NCI-H1694 treated with DMSO at 0.1 percent for 48 hours (cell line): ENCODE data around the gene ELK4.

Experiments used
- DNase-seq: peaks from one replicate; lab custom pipeline; 2025; lab: John Stamatoyannopoulos, UW

Gene ELK4

DNA sequence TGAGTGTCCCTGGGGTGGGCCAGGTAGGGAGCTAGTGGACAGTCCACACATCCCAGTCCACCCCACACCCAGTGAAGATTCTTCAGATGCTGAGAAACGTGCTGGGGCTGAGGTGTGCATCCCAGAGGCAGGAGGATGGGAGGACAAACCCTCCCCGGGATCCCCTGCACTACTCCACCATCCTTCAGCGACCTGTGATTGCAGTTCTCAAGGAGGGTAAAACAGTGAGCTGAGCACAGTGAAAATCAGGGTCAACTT, 51.0 kb downstream of the ELK4 start:
- DNase-seq = no peak

DNA sequence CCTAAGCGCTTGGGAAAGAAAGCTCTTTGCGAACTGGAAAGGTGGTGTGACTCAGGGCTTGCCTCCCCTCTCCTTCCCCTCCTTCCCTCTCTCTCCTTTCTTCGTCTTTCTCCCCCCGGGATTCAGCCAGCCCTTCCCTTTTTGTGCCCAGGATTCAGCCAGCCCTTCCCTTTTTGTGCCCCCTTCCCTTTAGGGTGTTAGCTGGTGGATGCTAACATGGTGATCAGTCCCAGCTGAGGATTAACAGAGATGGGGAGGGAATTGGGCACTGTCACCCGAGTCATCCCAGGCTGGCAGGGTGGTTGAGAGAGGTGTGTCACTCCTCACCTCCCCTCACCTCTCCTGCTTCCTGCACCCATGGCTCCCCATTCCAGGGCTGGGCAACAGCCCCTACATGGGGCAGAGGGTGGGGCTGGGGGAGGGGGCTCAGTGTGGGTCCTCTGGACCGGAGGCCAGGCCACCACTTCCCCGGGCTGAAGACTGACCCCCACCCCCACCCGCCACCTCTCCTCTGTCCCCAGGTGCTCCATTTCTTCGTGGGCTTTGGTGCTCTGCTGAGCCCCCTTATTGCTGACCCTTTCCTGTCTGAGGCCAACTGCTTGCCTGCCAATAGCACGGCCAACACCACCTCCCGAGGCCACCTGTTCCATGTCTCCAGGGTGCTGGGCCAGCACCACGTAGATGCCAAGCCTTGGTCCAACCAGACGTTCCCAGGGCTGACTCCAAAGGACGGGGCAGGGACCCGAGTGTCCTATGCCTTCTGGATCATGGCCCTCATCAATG, 51.5 kb downstream of the ELK4 start:
- no peak for DNase-seq

DNA sequence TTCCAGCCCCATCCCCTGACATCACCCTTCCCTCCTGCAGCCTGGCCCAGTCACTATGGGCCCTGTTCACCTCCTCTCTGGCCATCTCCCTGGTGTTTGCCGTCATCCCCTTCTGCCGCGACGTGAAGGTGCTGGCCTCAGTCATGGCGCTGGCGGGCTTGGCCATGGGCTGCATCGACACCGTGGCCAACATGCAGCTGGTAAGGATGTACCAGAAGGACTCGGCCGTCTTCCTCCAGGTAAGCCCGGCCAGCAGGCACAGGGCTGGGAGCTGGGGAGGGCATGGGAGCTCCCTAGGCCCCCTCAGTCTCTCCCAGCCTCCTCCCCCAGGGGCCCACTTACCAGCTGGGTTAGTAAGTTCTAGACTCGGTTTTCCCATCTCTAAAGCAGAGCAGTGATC, 52.1 kb downstream of the ELK4 start:
- DNase-seq = no peak

DNA sequence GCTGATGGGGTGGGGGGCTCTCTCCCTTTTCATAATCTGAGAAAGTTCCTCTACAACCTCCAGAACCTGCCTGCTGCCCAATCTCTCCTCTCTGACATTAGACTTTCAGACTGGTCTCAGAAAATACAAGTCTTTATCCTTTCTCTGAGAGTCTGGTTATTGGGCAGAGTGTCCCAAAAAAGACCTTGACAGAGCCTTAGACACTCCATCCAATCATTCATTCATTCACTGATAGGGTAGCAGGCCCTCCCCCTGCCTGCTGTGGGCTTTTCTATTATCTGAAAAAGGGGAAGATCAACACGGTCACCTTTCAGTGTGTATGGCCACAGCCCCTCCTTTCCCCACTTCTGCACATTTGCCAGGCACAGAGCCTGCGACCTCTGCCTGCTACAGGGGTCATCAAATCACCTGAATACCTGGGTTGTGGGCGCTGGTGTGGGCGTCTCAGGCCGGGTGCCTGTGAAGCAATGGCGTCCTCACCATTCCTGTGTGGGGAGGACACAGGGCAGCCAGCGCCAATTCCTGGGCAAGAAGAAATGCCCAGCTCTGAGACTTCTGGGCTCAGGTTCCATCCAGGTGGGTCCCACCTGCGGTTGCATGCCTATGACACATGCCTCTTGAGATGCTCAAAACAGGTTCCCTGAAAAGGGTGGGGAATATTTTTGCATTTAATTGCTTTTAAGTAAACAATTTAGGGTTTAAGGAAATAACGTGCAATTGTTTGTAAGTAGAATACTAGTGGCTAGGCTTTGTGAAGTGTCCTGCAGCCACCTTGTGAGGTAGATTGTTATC, 52.8 kb downstream of the ELK4 start:
- DNase-seq = no peak

DNA sequence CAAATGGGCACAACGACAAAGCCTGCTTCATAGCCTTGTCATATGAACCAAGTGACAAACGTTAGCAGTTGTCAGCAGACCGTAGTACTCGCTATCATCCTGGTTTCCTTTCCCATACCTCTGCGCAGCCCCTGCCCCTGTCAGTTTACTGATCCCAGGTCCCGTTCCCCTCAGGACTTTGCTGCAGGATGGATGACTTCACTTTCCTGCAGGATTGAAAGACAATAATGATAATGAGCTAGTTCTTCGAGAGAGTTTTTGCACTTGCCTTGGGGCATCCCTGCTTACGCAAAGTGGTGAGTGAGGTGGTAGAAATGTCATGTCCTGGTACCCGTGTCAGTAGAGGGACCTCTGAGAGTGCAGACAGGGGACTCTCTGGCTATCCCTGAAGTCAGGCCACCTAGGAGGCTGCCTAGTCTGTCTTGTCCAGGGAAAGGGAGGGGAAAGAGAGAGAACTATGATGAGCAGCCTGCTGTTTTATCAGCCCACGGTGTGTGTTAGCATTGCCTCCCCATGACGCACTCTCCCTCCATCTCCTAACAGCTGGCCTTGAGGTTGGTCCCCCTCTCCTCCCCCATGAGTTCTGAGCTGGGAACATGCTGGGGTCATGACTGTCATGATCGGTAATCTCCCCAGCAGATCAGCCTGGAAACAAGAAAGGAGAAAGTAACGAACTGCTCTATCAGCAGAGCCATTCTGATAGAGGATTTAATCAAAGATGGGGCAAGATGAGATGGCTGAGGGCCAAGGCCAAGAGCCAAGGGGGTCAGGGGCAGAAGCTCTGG, 53.7 kb downstream of the ELK4 start:
- DNase-seq = no peak

DNA sequence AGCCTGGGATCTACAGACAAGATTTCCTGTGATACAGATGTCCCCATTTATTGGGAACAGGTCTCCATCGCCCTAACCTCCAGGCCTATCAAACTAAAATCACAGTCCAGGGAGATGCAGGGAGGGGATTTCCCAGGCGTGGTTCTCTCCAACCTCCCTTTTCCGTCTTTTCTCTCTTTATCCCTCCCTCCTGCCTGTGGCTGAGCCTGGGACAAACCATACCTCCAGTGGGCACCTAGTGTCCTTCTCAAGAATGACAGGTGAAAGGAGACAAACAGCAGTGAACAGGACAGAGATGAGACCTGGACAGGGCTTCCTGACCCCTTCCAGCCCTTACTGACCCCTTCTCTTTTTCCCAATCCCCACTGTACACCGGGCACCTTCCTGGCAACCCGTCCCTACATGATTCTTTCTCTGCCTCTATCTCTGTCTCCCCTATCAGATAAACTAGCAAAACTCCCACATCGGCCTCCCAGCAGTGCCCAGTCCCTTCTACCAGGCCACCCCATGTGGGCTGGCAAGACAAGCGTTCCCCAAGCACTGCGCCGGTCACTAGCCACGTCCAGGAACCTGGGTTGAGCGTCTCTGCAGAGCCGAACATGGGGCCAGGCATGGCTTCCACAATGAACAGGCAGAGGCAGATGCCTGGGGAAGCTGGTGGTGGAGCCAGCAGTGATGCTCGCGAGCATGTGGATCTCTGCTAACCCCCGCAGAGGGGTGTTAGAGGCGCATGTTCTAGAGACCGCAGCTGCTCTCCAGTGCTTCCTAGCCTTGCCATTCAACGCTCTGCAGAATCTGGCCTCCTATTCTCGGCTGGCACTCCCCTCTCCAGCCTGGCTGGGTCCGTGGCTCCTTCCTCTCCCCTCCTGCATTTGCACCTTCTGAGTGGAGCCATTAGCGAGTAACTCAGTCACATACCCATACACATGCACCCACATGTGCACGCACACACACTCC, 54.7 kb downstream of the ELK4 start:
- no peak for DNase-seq

DNA sequence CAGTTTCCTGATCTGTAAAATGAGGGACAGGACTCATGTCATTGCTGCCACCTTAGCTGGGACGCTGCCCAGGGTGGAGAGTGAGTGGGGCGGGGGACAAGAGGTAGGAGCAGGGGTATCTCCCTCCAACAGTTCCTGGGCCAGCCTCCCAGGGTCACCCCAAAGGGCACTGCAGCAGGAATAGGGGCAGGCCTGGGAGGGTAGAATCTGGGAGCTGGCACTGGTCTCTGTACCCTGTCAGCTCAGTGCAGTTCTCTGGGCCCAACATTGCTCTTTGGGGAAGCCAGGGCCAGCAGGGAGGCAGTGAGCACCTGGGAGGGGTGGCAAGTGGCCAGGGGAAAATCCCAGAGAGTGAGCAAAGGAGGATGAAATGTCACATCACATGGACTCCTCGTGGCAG, 55.8 kb downstream of the ELK4 start:
- no peak for DNase-seq

DNA sequence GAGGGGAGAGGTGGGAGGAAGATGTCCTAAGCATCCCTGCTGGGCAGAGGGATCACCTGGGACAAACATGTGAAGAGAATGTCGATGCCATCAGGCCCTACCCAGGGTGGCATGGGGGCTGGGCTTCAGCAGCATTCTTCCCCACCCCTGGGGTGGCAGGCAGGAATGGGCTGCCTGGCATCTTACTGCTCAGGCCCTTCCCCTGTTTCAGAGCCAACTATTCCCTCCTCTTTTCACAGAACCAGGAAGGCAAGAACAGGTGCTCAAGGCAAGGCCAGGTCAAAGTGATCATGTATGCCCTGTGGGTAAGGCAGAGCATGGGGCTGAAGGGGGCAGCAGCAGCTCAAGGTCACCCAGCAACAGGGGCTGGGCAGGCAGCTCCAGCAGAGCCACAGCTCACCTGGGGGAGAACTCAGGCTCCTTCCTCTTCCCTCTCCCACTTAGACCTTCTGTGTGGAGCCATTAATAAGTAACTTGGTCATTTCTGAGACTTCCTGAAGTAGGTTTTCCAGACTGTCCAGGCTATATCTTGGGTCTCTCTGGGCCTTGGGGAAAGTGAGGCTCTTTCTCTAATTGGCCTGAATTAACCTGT, 56.4 kb downstream of the ELK4 start:
- DNase-seq = no peak

DNA sequence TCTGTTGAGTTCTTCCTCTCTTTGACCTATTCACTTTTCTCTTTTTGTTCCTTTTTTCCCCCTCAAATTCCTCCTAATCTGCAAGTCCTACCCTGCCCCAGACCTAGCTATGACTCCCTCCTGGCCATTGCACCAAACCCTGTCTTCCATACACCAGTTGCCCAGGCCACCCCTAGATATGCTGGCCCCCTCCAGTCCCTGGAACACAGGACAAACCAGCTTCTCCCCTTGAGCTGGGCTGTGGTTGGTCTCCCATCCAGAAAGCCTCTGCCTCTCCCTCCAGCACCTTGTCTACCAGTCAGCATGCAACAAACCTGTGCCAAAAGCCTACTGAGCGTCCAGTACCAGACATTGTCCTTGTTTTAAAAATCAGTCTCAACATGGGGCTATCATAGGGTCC, 59.4 kb downstream of the ELK4 start:
- no peak for DNase-seq

DNA sequence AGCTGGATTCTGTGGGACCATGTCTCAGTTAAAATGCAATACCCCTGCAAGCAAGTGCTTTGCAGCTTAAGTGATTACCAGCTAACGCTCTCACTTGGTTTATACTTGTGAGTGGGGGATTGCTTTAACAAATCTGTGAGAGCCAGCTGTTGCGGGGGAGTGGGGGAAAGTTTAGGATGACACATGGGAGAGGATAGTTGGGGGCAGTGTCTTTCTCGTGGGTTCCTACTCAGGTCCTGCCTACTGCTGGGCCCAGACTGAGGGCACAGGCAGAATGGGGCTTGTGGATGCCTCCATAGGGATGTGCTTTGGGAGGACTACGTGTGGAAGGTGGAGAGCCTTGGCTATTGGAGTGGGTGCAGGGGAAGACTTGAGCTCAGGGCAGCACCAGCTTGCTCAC, 60.1 kb downstream of the ELK4 start:
- DNase-seq = no peak

DNA sequence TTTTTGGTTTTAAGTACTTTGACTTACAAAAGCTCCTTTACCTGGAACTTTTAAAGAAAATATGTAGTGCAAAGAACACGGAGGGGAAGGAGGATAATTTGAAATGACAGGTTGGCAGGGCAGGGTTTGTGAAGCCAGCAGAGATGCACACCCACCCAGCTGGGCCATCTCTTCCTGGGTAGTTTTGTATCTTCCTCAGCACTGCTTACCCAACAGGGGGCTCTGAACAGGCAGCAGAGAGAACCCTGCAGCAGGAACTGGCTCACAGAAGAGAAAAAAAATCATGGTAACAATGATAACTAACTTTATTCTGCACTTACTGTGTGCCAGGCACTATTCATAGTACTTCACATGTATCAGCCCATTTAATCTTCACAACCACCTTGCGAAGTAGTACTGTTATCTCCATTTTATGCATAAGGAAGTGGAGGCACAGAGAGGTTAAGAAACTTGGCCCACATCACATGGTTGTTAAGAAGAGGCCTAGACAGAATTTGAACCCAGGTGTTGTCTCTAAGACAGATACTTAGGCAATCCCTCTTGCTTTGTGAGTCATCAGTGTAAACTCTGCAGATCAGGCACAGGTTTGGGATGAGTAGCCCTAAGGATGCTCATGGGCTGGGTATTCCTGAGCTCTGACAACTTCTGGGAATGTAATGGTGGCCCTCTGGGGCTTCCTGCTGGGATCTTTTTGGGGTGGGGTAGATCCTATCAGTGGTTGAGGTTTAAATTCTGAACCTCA, 60.8 kb downstream of the ELK4 start:
- no peak for DNase-seq

DNA sequence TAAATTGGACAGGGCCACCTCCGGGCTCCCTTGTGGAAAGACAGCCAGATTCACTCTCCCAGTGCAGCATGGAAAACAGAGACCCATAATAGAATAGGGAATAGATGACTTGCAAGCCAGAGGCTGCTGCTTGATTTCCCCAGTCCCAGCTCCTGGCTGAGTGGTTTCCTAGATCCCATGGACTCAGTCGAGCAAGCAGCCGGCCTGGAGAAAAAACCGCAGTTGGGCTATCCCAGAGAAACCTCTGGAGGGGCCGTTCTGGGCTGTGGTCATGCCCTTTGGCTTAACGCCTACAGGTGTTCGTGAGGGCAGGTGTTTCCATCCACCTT, 61.7 kb downstream of the ELK4 start:
- DNase-seq = no peak

DNA sequence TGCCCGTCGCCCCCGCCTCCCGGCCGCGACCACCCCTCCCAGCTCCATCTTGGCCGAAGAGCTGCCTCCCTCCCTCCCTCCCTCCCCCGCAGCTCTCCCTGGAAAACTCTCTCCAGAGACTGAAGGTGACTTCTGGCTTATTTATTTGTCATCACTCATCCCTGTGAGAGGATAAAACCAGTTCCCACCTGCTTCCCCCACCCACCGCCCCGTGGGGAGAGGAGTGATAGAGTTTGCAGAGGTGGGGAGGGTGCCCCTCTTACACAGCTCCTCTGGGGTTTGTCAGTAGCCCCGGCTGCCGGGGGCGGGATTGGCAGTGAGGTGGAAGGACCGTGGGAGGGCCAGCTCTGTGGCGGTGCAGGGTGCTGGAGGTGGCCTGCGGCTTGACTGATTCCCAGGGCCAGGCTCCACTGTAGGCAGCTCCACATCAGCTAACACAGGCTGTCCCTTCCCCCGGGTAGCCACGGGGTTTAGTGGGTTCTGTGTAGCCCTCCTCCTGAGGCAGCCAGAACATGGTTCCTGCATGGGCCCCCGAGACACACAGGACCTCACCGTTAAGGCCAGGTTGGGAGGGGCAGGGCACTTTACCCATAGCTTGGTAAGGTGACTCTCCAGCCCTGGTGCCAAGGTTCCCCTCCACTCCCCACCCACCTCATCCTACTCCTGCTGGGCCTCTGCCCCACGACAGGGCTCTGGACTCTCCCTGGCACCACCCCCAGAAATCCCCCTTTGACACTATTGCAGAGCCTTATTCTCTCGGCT, 62.2 kb downstream of the ELK4 start:
- DNase-seq = no peak

DNA sequence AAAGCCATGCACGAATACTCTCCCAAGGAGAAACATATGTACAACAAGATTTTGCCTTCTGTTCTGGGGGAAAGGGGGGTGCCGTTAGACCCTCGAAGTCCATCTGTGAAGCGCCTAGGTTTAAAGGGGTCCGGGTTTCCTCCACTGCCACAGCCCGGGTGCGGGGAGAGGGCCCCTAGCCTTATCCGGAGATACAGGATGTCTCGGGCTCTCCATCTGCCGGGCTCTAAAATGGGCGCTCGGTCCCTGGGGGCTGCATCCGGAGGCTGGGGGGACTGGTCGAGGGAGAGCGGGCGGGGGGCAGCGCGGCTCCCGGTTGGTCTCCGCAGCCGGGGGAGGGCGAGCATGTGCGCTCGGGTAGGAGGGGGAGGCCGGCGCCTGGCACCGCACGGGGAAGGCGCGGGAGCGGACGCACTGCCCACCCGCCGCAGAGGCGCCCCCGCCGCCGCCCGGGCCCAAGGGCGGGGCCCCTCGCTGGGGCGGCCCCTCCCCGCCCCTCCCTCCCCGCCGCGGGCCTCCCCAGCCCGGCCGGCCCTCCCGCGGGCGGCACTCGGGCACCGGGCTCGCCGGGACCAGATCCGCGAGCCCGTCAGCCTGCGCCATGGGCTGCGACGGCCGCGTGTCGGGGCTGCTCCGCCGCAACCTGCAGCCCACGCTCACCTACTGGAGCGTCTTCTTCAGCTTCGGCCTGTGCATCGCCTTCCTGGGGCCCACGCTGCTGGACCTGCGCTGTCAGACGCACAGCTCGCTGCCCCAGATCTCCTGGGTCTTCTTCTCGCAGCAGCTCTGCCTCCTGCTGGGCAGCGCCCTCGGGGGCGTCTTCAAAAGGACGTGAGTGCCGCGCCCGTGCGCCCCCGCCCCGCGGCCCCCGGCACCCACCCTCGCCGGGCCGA, 63.1 kb downstream of the ELK4 start:
- DNase-seq = no peak

DNA sequence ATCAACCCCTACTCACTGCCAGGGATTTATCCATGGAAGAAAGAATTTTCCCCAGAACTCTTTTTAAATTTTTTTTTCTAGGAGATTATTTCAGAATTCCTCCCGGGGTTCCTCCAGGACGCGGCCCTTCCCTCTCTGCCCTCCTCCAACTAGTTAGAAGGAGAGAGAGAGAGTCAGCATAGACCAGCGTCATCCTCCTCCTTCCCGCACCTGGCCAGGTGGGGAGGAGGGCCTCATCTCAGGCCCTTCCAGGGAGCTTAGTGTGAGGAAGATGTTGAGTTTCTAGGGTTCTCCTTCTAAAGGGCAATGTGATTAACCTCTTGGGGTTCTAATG, 63.7 kb downstream of the ELK4 start:
- no peak for DNase-seq

DNA sequence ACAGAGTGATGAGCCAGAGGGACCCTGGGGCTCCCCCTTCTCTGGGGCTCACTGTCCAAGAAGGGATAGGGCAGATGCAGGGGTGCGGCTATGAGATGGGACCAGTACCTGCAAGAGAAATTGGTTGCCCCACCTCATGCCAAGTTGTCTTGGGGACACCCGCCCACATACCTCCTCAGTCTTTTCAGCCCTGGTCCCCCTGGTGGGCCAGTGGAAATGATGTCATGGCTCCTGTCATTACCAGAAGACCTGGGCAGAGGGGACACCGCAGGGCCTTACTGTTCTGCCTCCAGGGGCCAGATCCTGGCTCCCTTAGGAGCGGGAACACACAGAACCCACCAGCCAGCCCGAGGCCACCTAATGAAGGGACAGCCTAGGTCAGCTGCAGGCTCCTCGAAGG, 64.1 kb downstream of the ELK4 start:
- no peak for DNase-seq

DNA sequence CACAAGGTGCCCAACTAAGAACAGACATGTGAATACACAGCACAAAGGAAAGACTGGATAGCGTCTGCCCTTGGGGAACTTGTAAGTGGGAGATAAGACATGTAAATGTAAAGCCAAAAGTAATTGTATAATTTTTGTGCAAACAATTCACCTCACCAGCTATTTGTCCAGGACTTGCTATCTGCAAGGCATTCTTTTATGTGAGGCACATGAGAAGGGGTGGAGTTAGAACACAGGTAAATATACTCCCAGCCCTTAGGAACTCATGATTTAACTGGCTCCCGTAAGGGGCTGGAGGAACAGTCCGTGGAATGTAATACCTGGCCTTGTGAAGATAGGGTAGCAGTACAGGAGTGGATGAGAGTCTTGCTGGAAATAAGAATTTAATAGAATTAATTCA, 66.0 kb downstream of the ELK4 start:
- DNase-seq = no peak

DNA sequence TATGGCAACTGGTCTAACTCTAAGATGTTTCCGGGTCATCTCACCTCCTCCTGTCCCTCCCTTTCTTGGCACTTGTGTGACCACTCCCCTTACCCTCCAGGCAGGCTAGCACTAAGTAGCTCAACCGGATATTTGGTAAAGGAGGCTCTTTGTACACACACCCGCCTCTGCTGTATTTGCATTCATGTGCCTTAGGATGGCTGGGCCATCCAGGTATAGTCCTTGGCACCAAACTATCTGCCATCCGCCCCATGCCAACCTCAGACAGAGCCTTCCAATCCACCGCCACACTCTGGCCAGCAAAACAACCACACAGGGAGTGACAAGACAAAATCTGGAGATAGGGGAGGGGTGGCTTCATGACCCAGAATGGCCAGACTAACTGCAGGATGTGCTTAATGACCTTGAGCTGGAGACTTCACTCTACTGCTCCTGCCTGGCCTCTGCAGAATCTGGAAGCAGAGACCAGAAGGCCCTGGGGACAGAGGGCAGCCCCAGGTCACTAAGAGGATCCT, 67.8 kb downstream of the ELK4 start:
- no peak for DNase-seq
